IMR-90 (cell line): ENCODE measurements around the gene SNRPB. TPM values are rescaled to one million over a fixed set of nuclear protein-coding genes. Genes with fewer than 3 reads are reported as not detected.

Experiments
- ATAC-seq: fragments of 200-7000 bp; cut with Tn5 transposase; 2 replicates; pipeline ENCODE4 v1.9.1; 2020; ENCODE audit warnings: low read depth, mild to moderate bottlenecking, moderate library complexity
- BruUV-seq: library from RNA; stranded (reverse); fragments of 400-500 nt; replicated peaks from 2 replicates; lab custom pipeline; 2021; lab: Mats Ljungman, UMichigan
- CTCF ChIA-PET: fragments of 300-600 bp; formaldehyde crosslinking; extraction: SDS; loops from one replicate; lab custom pipeline; 2021; ENCODE audit warnings: antibody characterized with exemption; lab: Yijun Ruan, JAX
- POLR2A ChIA-PET: fragments of 300-600 bp; sonication (Branson Sonifier 250); formaldehyde crosslinking; loops from one replicate; lab custom pipeline; 2022; ENCODE audit warnings: antibody characterized with exemption; ENCODE audit not compliant: unreplicated experiment; lab: Charles Lee
- DNase-seq: peaks from one replicate; pipeline ENCODE4 v3.0.0; 2013
- H2AFZ ChIP-seq: replicated peaks from 2 replicates; pipeline ENCODE3; 2013; ENCODE audit warnings: low read length, mild to moderate bottlenecking; ENCODE audit not compliant: poor library complexity
- H2AK5ac ChIP-seq: 2 replicates; pipeline ENCODE4 v1.6.1; 2013; ENCODE audit warnings: low read depth, low read length, inconsistent platforms
- H2AK9ac ChIP-seq: replicated peaks from 2 replicates; pipeline ENCODE3; 2013; ENCODE audit warnings: mild to moderate bottlenecking, low read depth, low read length, moderate library complexity; ENCODE audit not compliant: poor library complexity
- H2BK120ac ChIP-seq: 2 replicates; pipeline ENCODE4 v1.6.1; 2013; ENCODE audit warnings: low read depth, low read length, inconsistent platforms
- H2BK15ac ChIP-seq: 3 replicates; pipeline ENCODE4 v1.6.1; 2013; ENCODE audit warnings: low read depth, low read length, inconsistent platforms
- H2BK20ac ChIP-seq: 2 replicates; pipeline ENCODE4 v1.6.1; 2013; ENCODE audit warnings: low read depth, mild to moderate bottlenecking, inconsistent platforms, low read length, moderate library complexity
- H2BK5ac ChIP-seq: 2 replicates; pipeline ENCODE4 v1.6.1; 2013; ENCODE audit warnings: mild to moderate bottlenecking, low read depth, low read length, inconsistent platforms; ENCODE audit not compliant: poor library complexity, severe bottlenecking
- H3K14ac ChIP-seq: replicated peaks from 2 replicates; pipeline ENCODE4 v1.6.1; 2013; ENCODE audit warnings: low read depth, low read length, inconsistent platforms
- H3K18ac ChIP-seq: 2 replicates; pipeline ENCODE4 v1.6.1; 2013; ENCODE audit warnings: low read depth, low read length, control low read depth
- H3K23ac ChIP-seq: 2 replicates; pipeline ENCODE4 v1.6.1; 2013; ENCODE audit warnings: low read depth, low read length, inconsistent platforms
- H3K27ac ChIP-seq: 2 replicates; pipeline ENCODE4 v1.5.1; 2013; ENCODE audit warnings: mild to moderate bottlenecking, control low read depth, low read length; ENCODE audit not compliant: insufficient read depth
- H3K27me3 ChIP-seq: 2 replicates; pipeline ENCODE4 v1.6.1; 2013; ENCODE audit warnings: low read length; ENCODE audit not compliant: control insufficient read depth, insufficient read depth
- H3K36me3 ChIP-seq: 2 replicates; pipeline ENCODE4 v1.6.1; 2013; ENCODE audit warnings: low read length, mixed read lengths; ENCODE audit not compliant: control insufficient read depth, insufficient read depth
- H3K4ac ChIP-seq: 2 replicates; pipeline ENCODE4 v1.6.1; 2013; ENCODE audit warnings: low read depth, low read length, inconsistent platforms
- H3K4me1 ChIP-seq: 2 replicates; pipeline ENCODE4 v1.6.1; 2013; ENCODE audit warnings: low read length, mixed read lengths; ENCODE audit not compliant: control insufficient read depth, insufficient read depth
- H3K4me2 ChIP-seq: 2 replicates; pipeline ENCODE4 v1.6.1; 2013; ENCODE audit warnings: low read depth, mild to moderate bottlenecking, control low read depth, low read length, moderate library complexity
- H3K4me3 ChIP-seq: 2 replicates; pipeline ENCODE4 v1.5.1; 2013; ENCODE audit warnings: low read depth, mild to moderate bottlenecking, control low read depth, low read length, moderate library complexity; ENCODE audit not compliant: insufficient read depth
- H3K56ac ChIP-seq: 2 replicates; pipeline ENCODE4 v1.6.1; 2013; ENCODE audit warnings: low read length, inconsistent platforms; ENCODE audit not compliant: insufficient read depth; ENCODE audit errors: extremely low read depth
- H3K79me1 ChIP-seq, 2 experiments: 2 replicates each; pipeline ENCODE4 v1.6.1; 2013; ENCODE audit warnings: low read length in 2 of 2, inconsistent platforms in 1 of 2, low read depth in 1 of 2
- H3K9ac ChIP-seq: 2 replicates; pipeline ENCODE4 v1.6.1; 2013; ENCODE audit warnings: low read depth, low read length, control low read depth
- H3K9me1 ChIP-seq: 2 replicates; pipeline ENCODE4 v1.6.1; 2013; ENCODE audit warnings: low read length, inconsistent platforms; ENCODE audit not compliant: insufficient read depth
- H3K9me3 ChIP-seq: 2 replicates; pipeline ENCODE4 v1.6.1; 2013; ENCODE audit warnings: low read length; ENCODE audit not compliant: control insufficient read depth, insufficient read depth
- H4K20me1 ChIP-seq: 2 replicates; pipeline ENCODE4 v1.6.1; 2013; ENCODE audit warnings: low read length, inconsistent platforms; ENCODE audit not compliant: insufficient read depth
- H4K5ac ChIP-seq: 2 replicates; pipeline ENCODE4 v1.6.1; 2013; ENCODE audit warnings: mild to moderate bottlenecking, low read depth, low read length, control low read depth
- H4K8ac ChIP-seq, 2 experiments: 2 replicates each; pipeline ENCODE4 v1.6.1; 2013; ENCODE audit warnings: low read depth in 2 of 2, low read length in 2 of 2, control low read depth in 1 of 2, inconsistent platforms in 1 of 2
- H4K91ac ChIP-seq: 2 replicates; pipeline ENCODE4 v1.6.1; 2013; ENCODE audit warnings: low read depth, low read length, inconsistent platforms; ENCODE audit not compliant: insufficient read depth
- CEBPB ChIP-seq: IDR thresholded peaks from 2 replicates; pipeline ENCODE4 v1.6.1; 2012; ENCODE audit warnings: low read depth, low read length, improper control_type of control experiment
- FOS ChIP-seq: fragments of 150-350 bp; IDR thresholded peaks from 2 replicates; pipeline ENCODE4 v1.6.1; 2016; ENCODE audit warnings: low read depth, low read length
- WGBS, 2 experiments: methylation state at CpG; one replicate each; pipeline versions ENCODE4 v1.1.5 to v1.1.7; 2013; ENCODE audit warnings: missing lambda C conversion rate in 2 of 2; ENCODE audit not compliant: insufficient read length in 1 of 2; ENCODE audit errors: extremely low coverage in 2 of 2; 5-methylcytosine and 5-hydroxymethylcytosine counted together
- dilution Hi-C: fragments of 300-500 bp; cut with HindIII; formaldehyde crosslinking; loops from one replicate; pipeline ENCODE4 v1.14.3; 2018; ENCODE audit warnings: low sequenced_read_pairs; ENCODE audit not compliant: unreplicated experiment
- in situ Hi-C: fragments of 300-500 bp; cut with MboI; formaldehyde crosslinking; loops from 3 replicates; pipeline ENCODE4 v1.14.3; 2019; ENCODE audit warnings: low sequenced_read_pairs, inconsistent platforms, mixed read lengths
- intact Hi-C: fragments of 100-400 bp; cut with micrococcal nuclease; formaldehyde crosslinking; loops from 2 replicates; pipeline ENCODE4 v1.10.0; 2022
- polyA plus RNA-seq, 3 experiments: library from polyadenylated mRNA; depleted of rRNA; stranded (reverse); fragments of >200 nt; gene quantifications; 2 replicates each; pipeline ENCODE4 v1.2.3, GENCODE V29; 2012; ENCODE audit warnings: low replicate concordance in 1 of 3
- total RNA-seq: library from RNA; depleted of rRNA; stranded (reverse); fragments of >200 nt; gene quantifications from 2 replicates; pipeline ENCODE4 v1.2.3, GENCODE V29; 2012

Gene SNRPB
- total and polyA plus RNA-seq, 2 of the 4 experiments (the other 2 are of a cell fraction), result 103 to 214 TPM

GRCh38 chr20:2519115-2519809, 48.7 kb upstream of the SNRPB start:
- Histone ChIP-seq H3K9me3 (no peaks in the 10 kb centered on the region), H3K4me2 (peak overlapping the region; percentile 3; the same call in 1 of the 2 replicates), H3K36me3 (no peaks in the 10 kb centered on the region; the same call in 1 of the 2 replicates), H2AFZ (peak overlapping the region; percentile 80), H3K56ac (peak overlapping the region; percentile 42), H3K27me3 (no peaks in the 10 kb centered on the region), H3K9me1 (peaks cover 29% of the 10 kb centered on the region), H3K9ac (peak overlapping the region; percentile 55; the same call in 1 of the 2 replicates), H3K4ac (peak overlapping the region; percentile 92), H3K14ac (peak overlapping the region; percentile 75), H3K4me3 (no peak overlapping the region), H4K91ac (peak overlapping the region; percentile 90), H2BK20ac (peak overlapping the region; percentile 94), H3K4me1 (peaks cover 9% of the 10 kb centered on the region), H3K27ac (peak overlapping the region; percentile 100), H3K18ac (peak overlapping the region; percentile 95), H3K23ac (peak overlapping the region; percentile 61), H4K20me1 (no peaks in the 10 kb centered on the region), H2AK5ac (peak overlapping the region; percentile 97), H4K5ac (peak overlapping the region; percentile 90), H2BK5ac (peak overlapping the region; percentile 81), H4K8ac (peak overlapping the region; percentile 60 to 93; a peak in 3 of 4 replicates), H2BK15ac (peak overlapping the region; percentile 98; the same call in 2 of the 3 replicates), H2AK9ac (peak overlapping the region; percentile 85), H2BK120ac (peak overlapping the region; percentile 92), H3K79me1 (peaks cover 4 to 25% of the 10 kb centered on the region in 2 experiments; a peak in 3 of 4 replicates)
- DNase-seq, result peak; percentile 87
- no TSS peak for BruUV-seq
- peak; percentile 64 for TF ChIP-seq CEBPB
- TF ChIP-seq FOS, result no peak
- in situ Hi-C loops (loop anchor here (25.0 kb wide), 1 partner anchor 318 kb away; the partner anchor contains the start of genes PCED1A and VPS16), dilution Hi-C loops (no loop called here), intact Hi-C loops (no loop called here)
- CTCF ChIA-PET, result no interaction called here
- POLR2A ChIA-PET, result no interaction called here
- 100% methylated on average over 1 to 2 of the region's 4 CpGs for WGBS, 2 experiments
- peak; percentile 64 for ATAC-seq
